HG03521 (cell line): ENCODE results near the gene GCSAM.

ENCODE experiments used
- ATAC-seq: cut with Tn5 transposase; IDR thresholded peaks from one replicate; pipeline ENCODE4 v1.9.1; 2021; ENCODE audit warnings: mild to moderate bottlenecking, moderate library complexity; ENCODE audit not compliant: unreplicated experiment

GCSAM gene

GRCh38 chr3:112109322-112109721 lies 23.7 kb downstream of the GCSAM start:
- no peak for ATAC-seq

GRCh38 chr3:112104774-112105173 lies 28.3 kb downstream of the GCSAM start:
- ATAC-seq: no peak

- no peak for ATAC-seq
Observed at GRCh38 chr3:112101916-112102315, 31.1 kb downstream of the GCSAM start.

GRCh38 chr3:112097378-112097777 lies 35.7 kb downstream of the GCSAM start:
- no peak for ATAC-seq

- ATAC-seq: no peak
Observed at GRCh38 chr3:112096176-112096575, 36.9 kb downstream of the GCSAM start.

GRCh38 chr3:112095731-112096130 lies 37.3 kb downstream of the GCSAM start:
- no peak for ATAC-seq

GRCh38 chr3:112093180-112093522 lies 39.9 kb downstream of the GCSAM start:
- no peak for ATAC-seq

- ATAC-seq: no peak
Observed at GRCh38 chr3:112092496-112093179, 40.4 kb downstream of the GCSAM start.

GRCh38 chr3:112090887-112091586 lies 42.0 kb downstream of the GCSAM start:
- ATAC-seq: no peak

- no peak for ATAC-seq
Observed at GRCh38 chr3:112089956-112090886, 42.8 kb downstream of the GCSAM start.

- no peak for ATAC-seq
Observed at GRCh38 chr3:112088944-112089343, 44.1 kb downstream of the GCSAM start.

- no peak for ATAC-seq
Observed at GRCh38 chr3:112087746-112088145, 45.3 kb downstream of the GCSAM start.

- ATAC-seq: no peak
Observed at GRCh38 chr3:112086875-112087524, 46.0 kb downstream of the GCSAM start.

- peak; percentile 75 for ATAC-seq
Observed at GRCh38 chr3:112086076-112086854, 46.8 kb downstream of the GCSAM start, which contains the start of gene C3orf52. Gene C3orf52, plus strand, starts transcription at chr3:112086389. Its CDS starts 19 bp downstream, at chr3:112086408.

- ATAC-seq: no peak
Observed at GRCh38 chr3:112085735-112086075, 47.3 kb downstream of the GCSAM start.

- ATAC-seq: no peak
Observed at GRCh38 chr3:112084980-112085705, 47.9 kb downstream of the GCSAM start.

GRCh38 chr3:112083239-112083638 lies 49.8 kb downstream of the GCSAM start:
- ATAC-seq: no peak

- no peak for ATAC-seq
Observed at GRCh38 chr3:112078125-112079083, 54.6 kb downstream of the GCSAM start.
